ENCODE data around the gene NHEJ1.

- no peak for TF ChIP-seq CTCF (IDR thresholded peaks at IDR 0.05; ENCODE audit: insufficient read depth, low read depth, low read length)
- no peak for TF ChIP-seq EZH2 (IDR thresholded peaks at IDR 0.05; ENCODE audit: insufficient read depth, low read length)
Measured at GRCh38 chr2:219111375-219112061, 49.1 kb downstream of the NHEJ1 start.
